ENCODE measurements around the gene CIAO3. TPM values are rescaled to one million over a fixed set of nuclear protein-coding genes. Genes with fewer than 3 reads are reported as not detected.

The CIAO3 gene
- total RNA-seq, 1 donor: 24.7 TPM

DNA sequence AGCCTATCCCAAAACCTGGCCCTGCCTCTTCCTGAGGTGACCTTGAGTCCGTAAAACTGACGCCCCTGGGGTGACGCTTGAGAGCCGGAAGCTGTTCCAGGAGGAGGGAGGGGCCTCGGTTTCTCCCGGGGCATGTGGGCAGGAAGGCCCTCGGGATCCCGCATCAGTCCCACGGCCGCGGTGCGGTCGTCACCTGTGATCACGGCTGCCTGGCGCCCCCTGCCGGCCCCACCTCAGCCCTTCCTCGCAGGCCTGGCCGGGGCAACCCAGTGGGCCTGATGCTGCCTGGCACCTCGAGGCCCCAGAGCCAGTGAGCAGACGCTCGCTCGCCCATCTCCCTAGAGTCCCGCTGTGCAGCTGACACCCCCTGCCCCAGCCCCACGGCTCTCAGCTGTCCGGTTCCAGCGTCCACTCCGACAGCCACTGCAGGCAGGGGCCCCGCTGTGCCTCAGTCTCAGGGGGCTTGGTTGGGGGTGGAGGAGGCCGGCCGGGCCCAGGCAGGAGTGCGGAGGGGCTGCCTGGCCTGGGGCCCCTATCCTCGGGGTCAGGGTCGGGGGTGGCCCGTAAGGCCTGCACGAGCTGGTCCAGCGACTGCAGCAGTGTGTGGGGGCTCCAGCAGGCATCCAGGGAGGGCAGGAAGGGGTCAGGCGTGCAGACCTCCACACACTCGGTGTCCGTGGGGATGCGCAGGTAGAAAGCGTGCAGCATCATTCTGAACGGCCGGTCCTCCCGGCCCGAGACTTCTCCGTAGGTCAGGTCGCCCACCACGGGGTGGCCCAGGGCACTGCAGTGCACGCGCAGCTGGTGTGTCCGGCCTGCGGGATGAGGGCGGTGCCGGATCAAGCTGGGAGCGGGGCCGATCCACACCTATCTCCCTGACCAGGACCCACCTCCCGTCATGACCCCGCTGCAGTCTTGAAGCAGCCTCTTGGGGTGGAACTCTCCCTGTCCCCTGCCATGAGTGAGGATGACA lies 45.1 kb upstream of the CIAO3 start:
- peak; percentile 44 for DNase-seq (ENCODE audit: low read depth)
- no peak overlapping the region for H3K4me3 ChIP-seq (ENCODE audit: low read depth, low read length)
- TF ChIP-seq, protein P1, sequence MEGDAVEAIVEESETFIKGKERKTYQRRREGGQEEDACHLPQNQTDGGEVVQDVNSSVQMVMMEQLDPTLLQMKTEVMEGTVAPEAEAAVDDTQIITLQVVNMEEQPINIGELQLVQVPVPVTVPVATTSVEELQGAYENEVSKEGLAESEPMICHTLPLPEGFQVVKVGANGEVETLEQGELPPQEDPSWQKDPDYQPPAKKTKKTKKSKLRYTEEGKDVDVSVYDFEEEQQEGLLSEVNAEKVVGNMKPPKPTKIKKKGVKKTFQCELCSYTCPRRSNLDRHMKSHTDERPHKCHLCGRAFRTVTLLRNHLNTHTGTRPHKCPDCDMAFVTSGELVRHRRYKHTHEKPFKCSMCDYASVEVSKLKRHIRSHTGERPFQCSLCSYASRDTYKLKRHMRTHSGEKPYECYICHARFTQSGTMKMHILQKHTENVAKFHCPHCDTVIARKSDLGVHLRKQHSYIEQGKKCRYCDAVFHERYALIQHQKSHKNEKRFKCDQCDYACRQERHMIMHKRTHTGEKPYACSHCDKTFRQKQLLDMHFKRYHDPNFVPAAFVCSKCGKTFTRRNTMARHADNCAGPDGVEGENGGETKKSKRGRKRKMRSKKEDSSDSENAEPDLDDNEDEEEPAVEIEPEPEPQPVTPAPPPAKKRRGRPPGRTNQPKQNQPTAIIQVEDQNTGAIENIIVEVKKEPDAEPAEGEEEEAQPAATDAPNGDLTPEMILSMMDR (IDR thresholded peaks at IDR 0.05; ENCODE audit: insufficient read depth, low read length): peak; percentile 73

DNA sequence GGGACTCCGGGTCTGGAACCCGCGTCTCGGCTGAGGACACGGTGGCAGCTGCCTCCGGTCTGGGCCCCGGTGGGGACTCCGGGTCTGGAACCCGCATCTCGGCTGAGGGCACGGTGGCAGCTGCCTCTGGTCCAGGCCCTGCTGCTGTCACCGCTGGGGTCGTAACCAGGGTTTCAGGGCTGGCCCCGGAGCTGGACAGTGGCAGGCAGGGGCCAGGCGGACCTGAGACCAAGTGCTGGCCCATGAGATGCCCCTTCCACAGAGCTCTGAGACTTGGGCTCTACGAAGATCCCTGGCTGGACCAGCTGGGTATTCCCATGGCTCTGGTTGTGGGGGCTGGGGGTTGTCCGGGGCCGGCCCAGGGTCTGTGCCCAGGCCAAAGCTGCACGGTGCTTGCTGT lies 43.6 kb upstream of the CIAO3 start:
- no peak overlapping the region for H3K4me3 ChIP-seq (ENCODE audit: low read depth, low read length)
- no peak for DNase-seq (ENCODE audit: low read depth)
- TF ChIP-seq, protein P1 (IDR thresholded peaks at IDR 0.05; ENCODE audit: insufficient read depth, low read length): no peak

DNA sequence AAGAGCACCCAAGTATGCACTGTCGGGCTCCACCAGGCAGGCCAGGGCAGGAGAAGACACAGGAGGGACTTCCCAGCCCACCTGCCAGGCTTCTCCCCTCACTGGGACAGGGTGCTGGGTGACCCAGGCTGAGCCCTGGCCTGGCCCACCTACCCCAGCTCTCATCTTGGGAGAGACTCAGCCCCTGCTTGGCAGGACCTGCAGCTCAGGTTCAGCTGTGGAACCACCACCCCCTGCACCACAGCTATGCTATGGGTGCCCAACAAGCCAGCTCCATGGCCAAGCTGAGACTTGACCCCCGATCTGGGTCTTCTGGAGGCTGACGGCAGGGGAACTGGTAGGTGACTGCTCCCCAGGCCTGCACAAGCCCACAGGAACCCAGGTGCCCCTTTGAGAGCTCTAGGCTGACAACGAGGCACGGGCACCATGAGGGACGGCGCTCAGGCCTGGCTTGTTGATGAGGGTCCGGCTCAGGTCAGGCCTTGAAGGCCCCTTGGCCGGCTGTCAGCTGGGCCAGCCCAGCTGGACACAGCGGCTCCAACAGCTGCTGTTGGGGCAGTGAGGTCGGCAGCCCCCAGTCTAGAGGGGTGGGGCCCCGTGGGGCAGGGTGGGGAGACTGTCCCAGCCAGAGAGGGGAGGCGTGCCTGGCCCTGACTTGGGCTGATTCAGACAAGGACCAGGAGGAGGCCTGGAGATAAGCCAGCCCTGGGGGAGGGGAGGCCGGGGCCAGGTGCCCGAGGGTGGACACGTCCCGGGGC lies 42.8 kb upstream of the CIAO3 start:
- DNase-seq (ENCODE audit: low read depth): peak; percentile 34
- TF ChIP-seq, protein P1 (IDR thresholded peaks at IDR 0.05; ENCODE audit: insufficient read depth, low read length): no peak
- H3K4me3 ChIP-seq (ENCODE audit: low read depth, low read length): no peak overlapping the region

DNA sequence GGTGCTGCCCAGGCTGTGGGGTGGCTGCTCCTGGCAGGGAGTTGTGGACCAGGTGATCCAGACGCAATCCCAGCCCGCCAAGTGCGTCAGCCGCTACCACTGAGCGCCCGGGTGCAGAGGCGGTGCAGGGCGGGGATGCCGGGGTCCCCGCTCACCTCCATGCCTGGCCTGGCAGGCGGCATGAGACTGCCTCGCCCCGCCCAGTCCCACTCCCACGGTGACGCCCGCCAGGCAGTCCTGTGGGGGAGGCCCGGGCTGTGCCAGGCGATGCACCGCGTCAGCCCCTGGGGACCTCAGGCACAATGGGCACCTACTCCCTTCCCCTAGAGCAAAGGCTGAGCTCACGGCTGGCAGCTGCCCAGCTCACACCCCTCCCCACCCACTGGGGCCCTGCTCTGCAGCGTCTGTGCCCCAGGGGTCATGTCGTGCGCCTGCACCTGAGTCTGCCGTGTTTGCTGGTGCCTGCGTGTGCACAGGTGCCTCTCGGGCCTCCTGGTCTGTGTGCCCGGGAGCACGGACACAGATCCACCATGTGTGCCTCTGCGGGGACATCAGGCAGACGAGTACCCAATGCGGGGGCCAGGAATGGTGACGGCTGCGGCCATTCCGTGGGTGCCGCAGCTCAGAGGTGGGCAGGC lies 42.1 kb upstream of the CIAO3 start:
- no peak overlapping the region for H3K4me3 ChIP-seq (ENCODE audit: low read depth, low read length)
- TF ChIP-seq, protein P1 (IDR thresholded peaks at IDR 0.05; ENCODE audit: insufficient read depth, low read length): no peak
- DNase-seq (ENCODE audit: low read depth): no peak

DNA sequence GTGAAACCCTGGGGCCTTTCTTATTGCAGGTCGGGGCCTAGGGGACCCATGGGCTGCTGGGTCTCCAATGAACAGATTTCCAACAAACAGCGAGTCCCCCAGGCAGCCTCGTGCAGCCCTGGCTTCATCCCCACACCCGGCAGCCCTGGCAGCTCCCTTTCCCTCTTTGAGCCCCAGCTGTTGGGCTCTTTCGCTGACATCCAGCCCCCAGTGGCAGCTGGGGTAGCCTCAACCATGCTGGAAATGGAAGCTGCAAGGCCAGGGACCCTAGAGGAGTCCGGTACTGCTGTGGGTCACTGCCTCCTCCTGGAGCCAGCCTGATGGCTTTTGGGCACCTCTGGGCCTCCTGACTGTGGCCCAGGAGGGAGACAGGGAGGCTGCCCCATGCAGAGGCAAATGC lies 41.5 kb upstream of the CIAO3 start:
- TF ChIP-seq, protein P1 (IDR thresholded peaks at IDR 0.05; ENCODE audit: insufficient read depth, low read length): no peak
- no peak overlapping the region for H3K4me3 ChIP-seq (ENCODE audit: low read depth, low read length)
- no peak for DNase-seq (ENCODE audit: low read depth)

DNA sequence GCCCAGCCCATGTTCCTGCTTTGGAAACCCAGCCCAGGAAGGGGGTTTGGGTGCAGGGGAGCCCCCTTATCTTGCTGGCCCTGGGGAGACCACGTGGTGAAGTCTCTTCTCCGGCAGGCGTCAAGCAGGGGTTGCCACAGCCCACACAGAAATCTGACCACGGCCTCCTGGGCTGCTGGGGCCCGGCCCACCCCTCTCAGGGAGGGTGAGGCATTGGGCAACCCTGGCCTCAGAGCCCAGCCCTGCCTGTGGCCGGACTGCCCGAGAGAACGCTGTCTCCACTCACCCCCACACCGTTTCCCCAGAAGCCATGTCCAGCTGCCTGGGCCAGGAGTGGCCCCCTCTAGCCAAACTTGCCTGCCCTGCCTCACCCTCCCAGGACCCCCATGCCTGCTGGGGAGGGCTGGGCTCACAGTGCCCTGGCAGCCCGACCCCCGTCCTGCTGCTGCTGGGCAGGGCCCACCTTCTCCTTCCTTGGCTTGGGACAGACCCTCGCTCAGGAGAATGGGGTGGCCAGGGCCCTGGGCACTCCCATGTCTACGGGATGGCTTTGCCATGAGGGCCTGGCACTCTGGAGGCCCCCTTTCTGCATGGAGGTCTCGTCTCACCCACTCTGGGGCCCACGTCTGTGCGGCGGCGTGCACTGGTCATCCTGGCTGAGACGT lies 40.7 kb upstream of the CIAO3 start:
- no peak overlapping the region for H3K4me3 ChIP-seq (ENCODE audit: low read depth, low read length)
- DNase-seq (ENCODE audit: low read depth): no peak
- TF ChIP-seq, protein P1 (IDR thresholded peaks at IDR 0.05; ENCODE audit: insufficient read depth, low read length): no peak

Data from fibroblast of the aortic adventitia (primary cell).